DMS153 treated with DMSO at 0.1 percent for 48 hours (cell line): Measurements from ENCODE around the gene SERPINB1.
A peak's percentile ranks its signal among the peaks of the same experiment; 100 is the strongest.

ENCODE experiments used
- DNase-seq: peaks from one replicate; lab custom pipeline; 2025; ENCODE audit not compliant: unreplicated experiment; lab: John Stamatoyannopoulos, UW

SERPINB1 gene

GRCh38 chr6:2795162-2795561 lies 46.5 kb downstream of the SERPINB1 start:
- no peak for DNase-seq

- no peak for DNase-seq
Measured at GRCh38 chr6:2794171-2794730, 47.4 kb downstream of the SERPINB1 start.

GRCh38 chr6:2793534-2794151 lies 48.0 kb downstream of the SERPINB1 start:
- no peak for DNase-seq

- no peak for DNase-seq
Measured at GRCh38 chr6:2792330-2793110, 49.1 kb downstream of the SERPINB1 start.

- DNase-seq: no peak
Measured at GRCh38 chr6:2791450-2791974, 50.2 kb downstream of the SERPINB1 start.

GRCh38 chr6:2790588-2791449 lies 50.8 kb downstream of the SERPINB1 start:
- peak; percentile 7 for DNase-seq

- DNase-seq: no peak
Measured at GRCh38 chr6:2786269-2786668, 55.4 kb downstream of the SERPINB1 start.

- DNase-seq: no peak
Measured at GRCh38 chr6:2784930-2785329, 56.7 kb downstream of the SERPINB1 start.

GRCh38 chr6:2784061-2784460 lies 57.6 kb downstream of the SERPINB1 start:
- DNase-seq: no peak

- DNase-seq: no peak
Measured at GRCh38 chr6:2783188-2783963, 58.3 kb downstream of the SERPINB1 start.

GRCh38 chr6:2782825-2783187 lies 58.9 kb downstream of the SERPINB1 start:
- DNase-seq: no peak

- no peak for DNase-seq
Measured at GRCh38 chr6:2782356-2782708, 59.3 kb downstream of the SERPINB1 start.
